ENCODE measurements around the gene CEACAM20. TPM values are rescaled to one million over a fixed set of nuclear protein-coding genes. Genes with fewer than 3 reads are reported as not detected.

Gene CEACAM20
- total RNA-seq, 8 experiments from 2014 or later, result 0.08 TPM; not detected in 7

Other genes with a start within 250 kb of the CEACAM20 start
- 10 to 100 TPM in 2 of 8 experiments, 1 to 10 TPM in 6; 5.4 to 12.3 (median 8.1) TPM for gene ZNF235, start 224.7 kb downstream of the CEACAM20 start, total RNA-seq
- gene ZNF112, start 173.0 kb downstream of the CEACAM20 start, total RNA-seq, result 10 to 100 TPM in 5 of 8 experiments, 1 to 10 TPM in 3; 5.2 to 11.3 (median 10.6) TPM
- 10 to 100 TPM in 2 of 8 experiments, 1 to 10 TPM in 6; 1.3 to 12.2 (median 7.0) TPM for gene ZNF285, start 128.1 kb downstream of the CEACAM20 start, total RNA-seq
- gene ZNF229, start 81.2 kb downstream of the CEACAM20 start, total RNA-seq, result 10 to 100 TPM in 2 of 8 experiments, 1 to 10 TPM in 3, under 1 TPM in 3; 0.04 to 14.9 (median 6.3) TPM
- gene ZNF180, start 29.2 kb downstream of the CEACAM20 start, total RNA-seq, result 10 to 100 TPM in 1 of 8 experiments, 1 to 10 TPM in 7; 4.1 to 11.8 (median 7.1) TPM
- 1 to 10 TPM in 1 of 8 experiments, under 1 TPM in 1, not detected in 6; 0.72 to 2.2 TPM for gene IGSF23, start 83.9 kb upstream of the CEACAM20 start, total RNA-seq
- 10 to 100 TPM in 7 of 8 experiments, 1 to 10 TPM in 1; 9.7 to 62.3 (median 32.0) TPM for gene PVR, start 114.2 kb upstream of the CEACAM20 start, total RNA-seq
- 1 to 10 TPM in 7 of 8 experiments, under 1 TPM in 1; 0.96 to 6.2 (median 2.2) TPM for gene CEACAM19, start 141.8 kb upstream of the CEACAM20 start, total RNA-seq
- under 1 TPM in 1 of 8 experiments, not detected in 7; 0.19 TPM for gene CEACAM16, start 169.5 kb upstream of the CEACAM20 start, total RNA-seq
- 10 to 100 TPM in 3 of 8 experiments, 1 to 10 TPM in 5; 1.2 to 26.8 (median 3.6) TPM for gene BCL3, start 219.0 kb upstream of the CEACAM20 start, total RNA-seq
- gene CBLC, start 248.2 kb upstream of the CEACAM20 start, total RNA-seq, result not detected

Data from motor neuron (in vitro differentiated cells).